Mesenteric fat pad (tissue), 1 donor: ENCODE measurements around the gene LY6G6F. TPM values are rescaled to one million over a fixed set of nuclear protein-coding genes. Genes with fewer than 3 reads are reported as not detected.
"Not testable (repeated sequence)": the region's sequence is repeated elsewhere in the genome, so short reads cannot be mapped to it uniquely, and the experiment has no call there.

ENCODE experiments used
- DNase-seq: peaks from one replicate; pipeline ENCODE4 v3.0.0-alpha.2; 2020; ENCODE audit warnings: low spot score
- total RNA-seq: library from RNA; stranded (reverse); fragmentation: NEBNext Ultra II Directional; extraction: Animal tissue kit (Norgen Biotek cat#: 25700); gene quantifications from one replicate; pipeline ENCODE4 v1.2.1, GENCODE V29; 2021
- donor health status: DM: yes; HTN: yes; CAD: no.

The LY6G6F gene
- total RNA-seq, 1 donor from 2014 or later: not detected

DNA sequence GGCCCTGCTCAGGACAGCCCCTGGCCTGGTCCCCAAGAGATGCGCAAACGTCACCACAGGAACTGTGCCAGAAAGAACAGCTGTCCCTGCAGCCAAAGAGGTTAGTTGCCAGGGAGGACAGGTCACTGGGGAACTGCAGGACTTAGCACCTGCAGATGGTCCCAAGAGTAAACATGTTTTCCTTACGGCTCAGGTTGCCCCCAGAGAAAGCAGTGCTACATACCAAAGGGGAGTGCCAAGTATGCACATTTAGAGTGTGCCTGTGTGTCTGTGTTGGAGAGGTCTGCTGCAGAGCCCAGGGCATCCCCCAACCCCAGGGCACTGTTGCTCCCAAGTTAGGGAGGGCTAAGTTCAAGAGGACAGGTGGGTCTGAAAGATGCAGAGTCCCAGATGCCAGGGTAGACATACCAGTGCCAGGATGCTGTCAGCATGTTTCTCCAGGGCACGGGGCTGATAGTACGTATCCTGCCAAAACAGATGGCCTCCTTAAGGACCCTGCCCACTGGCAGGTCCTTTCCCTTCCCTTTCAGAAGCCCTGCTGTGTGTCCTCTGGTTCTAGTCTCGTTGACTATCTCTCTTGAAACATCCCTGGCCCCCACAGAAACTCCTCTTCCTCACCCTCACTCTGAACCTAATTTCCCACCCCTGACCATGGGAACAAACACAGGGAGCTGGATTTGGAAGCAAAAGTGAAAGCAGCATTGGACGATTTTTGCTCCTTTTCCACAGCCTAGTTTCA lies 4.8 kb upstream of the LY6G6F start:
- no peak for DNase-seq

DNA sequence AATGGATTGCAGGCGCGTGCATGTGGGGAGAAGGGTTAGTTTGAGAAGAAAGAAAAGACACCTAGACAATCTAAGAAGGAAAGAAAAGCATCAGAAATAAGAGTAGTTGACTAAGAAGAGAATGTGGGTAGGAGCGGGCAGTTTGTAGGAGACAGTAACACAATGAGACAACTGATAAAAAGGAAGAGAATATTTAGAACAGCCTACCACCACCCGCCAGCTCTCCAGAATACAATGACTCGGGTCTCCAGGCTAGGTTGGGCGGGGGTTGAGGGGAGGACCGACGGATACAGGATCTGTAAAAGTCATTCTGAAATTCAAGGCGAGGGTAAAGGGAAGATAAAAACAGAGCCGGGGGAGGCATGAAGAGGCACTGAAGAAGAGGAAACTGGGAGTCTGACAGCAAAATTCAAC lies 4.3 kb upstream of the LY6G6F start:
- DNase-seq: no peak

GRCh38 chr6:31702819-31703716 lies 3.6 kb upstream of the LY6G6F start, which contains the start of gene ABHD16A:
ABHD16A (minus strand) TSS chr6:31703324; CDS start chr6:31703281, 43 bp downstream.
- DNase-seq: peak; percentile 100

- DNase-seq: no peak
Measured at GRCh38 chr6:31705931-31706330, 735 bp upstream of the LY6G6F start.

DNA sequence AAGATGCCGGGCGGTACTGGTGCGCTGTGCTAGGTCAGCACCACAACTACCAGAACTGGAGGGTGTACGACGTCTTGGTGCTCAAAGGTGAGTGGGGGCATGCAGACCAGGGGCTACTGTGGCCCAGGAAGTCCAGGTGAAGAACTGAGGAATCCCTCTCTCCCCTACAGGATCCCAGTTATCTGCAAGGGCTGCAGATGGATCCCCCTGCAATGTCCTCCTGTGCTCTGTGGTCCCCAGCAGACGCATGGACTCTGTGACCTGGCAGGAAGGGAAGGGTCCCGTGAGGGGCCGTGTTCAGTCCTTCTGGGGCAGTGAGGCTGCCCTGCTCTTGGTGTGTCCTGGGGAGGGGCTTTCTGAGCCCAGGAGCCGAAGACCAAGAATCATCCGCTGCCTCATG lies 1.0 kb downstream of the LY6G6F start:
- no peak for DNase-seq

- DNase-seq: no peak
Measured at GRCh38 chr6:31708224-31708623, 1.6 kb downstream of the LY6G6F start.

GRCh38 chr6:31709157-31709556 lies 2.5 kb downstream of the LY6G6F start:
- DNase-seq: not testable (repeated sequence)

DNA sequence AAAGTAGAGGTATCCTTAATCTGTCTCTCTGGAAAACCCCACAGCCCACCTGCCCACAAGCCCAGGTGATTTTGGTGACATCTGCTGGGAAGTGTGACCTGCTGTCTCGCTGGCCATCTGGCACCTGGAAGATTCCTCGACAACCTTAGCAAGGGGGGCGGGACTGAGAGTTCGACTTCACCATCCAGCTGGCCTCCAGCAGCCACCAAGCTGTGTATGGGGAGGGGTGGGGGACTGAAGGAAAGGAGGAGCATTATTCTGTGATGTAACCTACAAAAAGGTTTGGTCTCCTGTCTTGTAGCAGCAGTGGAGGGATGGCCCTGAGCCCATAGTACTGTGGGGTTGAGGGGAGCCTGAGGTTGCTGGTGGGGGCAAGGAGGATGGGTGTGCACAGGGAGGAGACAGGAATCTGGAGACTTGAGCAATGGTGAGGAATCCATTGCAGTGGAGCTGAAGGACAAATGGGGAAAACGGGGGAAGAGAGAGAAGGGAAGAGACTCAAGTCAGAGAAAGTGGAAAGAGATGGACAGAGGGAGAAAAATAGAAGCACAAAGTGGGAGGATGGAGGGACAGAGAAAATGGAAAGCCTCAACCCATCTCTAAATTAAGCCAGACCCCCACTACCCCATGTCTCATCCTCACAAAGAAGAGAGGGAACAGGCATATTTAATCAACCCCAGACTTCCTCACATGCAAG lies 4.0 kb downstream of the LY6G6F start:
- DNase-seq: no peak

DNA sequence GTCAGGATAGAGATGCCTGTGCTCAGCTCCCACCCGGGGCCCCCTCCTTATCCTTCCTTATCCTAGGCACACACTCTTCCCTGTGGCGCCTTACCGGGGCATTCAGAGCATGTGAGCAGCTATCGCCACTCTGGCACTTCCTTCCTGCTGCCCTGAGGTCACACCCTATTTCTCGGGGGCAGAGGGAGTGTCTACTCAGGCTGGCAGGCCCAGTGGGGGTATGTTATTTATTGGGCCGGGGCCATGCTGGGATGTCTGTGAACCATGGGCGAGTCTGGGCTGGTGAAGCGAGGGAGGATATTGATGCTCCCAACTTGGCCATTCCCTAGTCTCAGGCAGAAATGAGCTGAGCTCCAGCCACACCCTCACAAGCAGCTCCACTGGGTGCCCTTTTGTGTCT lies 4.6 kb downstream of the LY6G6F start:
- no peak for DNase-seq

GRCh38 chr6:31712296-31712695 lies 5.6 kb downstream of the LY6G6F start:
- DNase-seq: no peak

- DNase-seq: no peak
Measured at GRCh38 chr6:31713465-31713864, 6.8 kb downstream of the LY6G6F start.

DNA sequence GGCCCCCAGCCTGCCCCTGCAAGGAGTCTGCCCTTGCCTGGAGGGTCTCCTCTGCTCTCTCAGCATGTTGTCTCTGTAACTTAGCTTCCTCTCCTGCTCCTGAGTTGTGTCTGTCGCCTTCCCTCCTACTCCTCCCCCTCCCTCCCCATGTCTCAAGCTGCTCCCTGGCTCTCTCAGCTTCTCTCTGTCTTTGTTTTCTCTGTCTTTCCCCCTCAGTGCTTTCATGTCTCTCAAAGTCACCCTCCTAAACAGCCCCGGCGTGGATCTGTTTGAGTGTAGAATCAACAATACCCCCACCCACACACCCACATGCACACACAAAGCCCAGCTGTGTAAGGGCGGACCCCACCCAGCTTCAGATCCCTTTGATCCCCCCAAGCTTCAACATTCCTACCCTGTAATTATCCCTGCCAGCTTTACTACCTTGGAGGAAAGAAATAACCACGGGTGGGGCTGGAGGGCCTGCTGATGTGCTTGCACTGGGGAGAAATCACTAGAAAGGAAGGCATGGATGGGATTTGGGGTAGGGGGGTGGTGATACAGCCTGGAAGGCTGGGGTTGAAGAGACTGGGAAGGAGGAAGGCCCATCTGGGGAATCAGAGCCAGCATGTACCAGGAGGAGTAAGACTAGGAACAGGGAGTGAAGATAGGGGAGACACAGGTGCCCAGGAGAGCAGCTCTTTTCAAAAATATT lies 7.5 kb downstream of the LY6G6F start:
- DNase-seq: no peak

- DNase-seq: no peak
Measured at GRCh38 chr6:31715022-31715958, 8.6 kb downstream of the LY6G6F start, which contains the start of gene LY6G6D. LY6G6D (plus strand) TSS chr6:31715348; CDS start chr6:31715356, 8 bp downstream.

- DNase-seq: no peak
Measured at GRCh38 chr6:31717499-31718222, 11.0 kb downstream of the LY6G6F start.

DNA sequence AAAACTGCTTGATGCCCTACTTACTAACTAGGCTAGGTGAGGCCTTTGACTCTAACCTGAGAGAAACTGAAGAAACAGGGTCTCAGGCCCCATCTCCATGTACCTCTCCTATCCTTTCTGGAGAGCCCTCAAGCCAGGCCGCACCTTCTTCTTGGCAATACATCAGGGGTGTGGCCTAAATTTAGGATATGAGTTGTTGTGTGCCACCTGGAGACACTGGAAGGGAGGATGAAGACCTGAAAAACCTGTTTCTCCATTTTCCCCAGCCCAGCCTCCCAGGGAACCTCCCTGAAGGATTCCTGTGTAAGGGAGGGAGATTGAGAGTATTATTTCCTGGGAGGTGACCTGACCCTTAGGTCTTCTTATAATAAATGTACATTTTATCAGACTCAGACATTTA lies 11.6 kb downstream of the LY6G6F start:
- DNase-seq: no peak

GRCh38 chr6:31719001-31719400 lies 12.3 kb downstream of the LY6G6F start:
- DNase-seq: no peak

DNA sequence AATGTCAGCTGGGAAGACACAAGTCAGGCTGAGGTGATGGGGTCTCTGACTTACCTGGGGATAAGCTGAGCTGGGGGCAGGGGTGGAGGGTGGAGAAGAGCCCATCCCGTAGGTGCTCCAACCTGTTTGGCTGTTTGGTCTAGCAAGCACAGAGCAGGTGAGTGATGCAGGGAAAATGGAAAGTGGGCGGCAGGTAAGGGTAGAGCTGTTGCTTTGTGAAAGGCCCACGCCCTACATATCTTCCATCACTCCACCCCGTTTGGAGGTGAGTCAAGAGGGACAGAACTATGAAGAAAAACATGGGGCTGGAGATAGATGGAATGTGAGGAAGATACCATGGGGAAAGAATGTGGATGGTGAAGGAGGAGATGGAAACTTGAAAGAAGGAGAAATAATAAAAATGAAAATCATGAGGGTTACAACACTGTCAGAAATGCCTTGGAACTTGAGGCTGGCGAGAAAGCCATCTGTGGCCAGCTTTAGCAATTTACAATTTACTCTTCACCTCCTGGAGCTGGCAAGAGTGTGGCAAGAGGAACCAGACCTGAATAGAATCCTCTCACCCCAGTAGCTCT lies 13.6 kb downstream of the LY6G6F start:
- DNase-seq: no peak

DNA sequence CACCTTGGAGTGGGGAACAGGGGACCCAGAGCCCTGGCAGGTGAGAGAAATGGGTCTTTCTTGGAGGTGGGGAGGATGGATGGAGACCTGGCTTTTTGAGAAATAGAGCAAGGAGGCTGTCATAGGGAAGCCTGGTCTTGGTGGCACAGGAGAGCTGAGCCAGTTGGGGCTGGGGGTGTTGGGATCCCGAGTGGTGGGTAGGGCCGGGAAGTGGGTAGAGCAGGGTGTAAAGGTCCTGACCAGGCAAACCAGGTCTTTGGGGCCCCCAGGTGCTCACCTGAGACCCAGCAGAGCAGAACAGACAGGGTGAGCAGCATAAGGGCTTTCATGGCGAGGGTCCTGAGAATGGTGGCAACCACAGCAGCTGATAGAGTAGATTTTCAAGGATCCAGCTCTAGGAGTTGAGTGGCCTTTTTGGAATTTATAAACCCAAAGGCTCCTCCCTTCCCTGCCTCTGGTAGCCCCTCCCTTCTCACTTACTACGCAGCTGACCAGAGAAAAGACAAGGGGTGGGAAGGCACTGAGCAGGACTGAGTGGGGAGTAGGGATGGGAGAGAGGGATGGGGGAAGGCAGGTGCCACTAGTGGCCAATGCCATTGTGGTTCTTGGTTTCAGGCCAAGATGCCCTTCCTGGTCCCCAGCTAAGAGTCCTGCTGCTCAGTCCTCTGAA lies 14.8 kb downstream of the LY6G6F start, which contains the start of gene LY6G6C:
LY6G6C (minus strand) TSS at position 396 of the 670 bp plus-strand sequence; CDS start at position 329, 67 bp downstream.
- no peak for DNase-seq
